ENCODE results near the gene LTBP4.

DNA sequence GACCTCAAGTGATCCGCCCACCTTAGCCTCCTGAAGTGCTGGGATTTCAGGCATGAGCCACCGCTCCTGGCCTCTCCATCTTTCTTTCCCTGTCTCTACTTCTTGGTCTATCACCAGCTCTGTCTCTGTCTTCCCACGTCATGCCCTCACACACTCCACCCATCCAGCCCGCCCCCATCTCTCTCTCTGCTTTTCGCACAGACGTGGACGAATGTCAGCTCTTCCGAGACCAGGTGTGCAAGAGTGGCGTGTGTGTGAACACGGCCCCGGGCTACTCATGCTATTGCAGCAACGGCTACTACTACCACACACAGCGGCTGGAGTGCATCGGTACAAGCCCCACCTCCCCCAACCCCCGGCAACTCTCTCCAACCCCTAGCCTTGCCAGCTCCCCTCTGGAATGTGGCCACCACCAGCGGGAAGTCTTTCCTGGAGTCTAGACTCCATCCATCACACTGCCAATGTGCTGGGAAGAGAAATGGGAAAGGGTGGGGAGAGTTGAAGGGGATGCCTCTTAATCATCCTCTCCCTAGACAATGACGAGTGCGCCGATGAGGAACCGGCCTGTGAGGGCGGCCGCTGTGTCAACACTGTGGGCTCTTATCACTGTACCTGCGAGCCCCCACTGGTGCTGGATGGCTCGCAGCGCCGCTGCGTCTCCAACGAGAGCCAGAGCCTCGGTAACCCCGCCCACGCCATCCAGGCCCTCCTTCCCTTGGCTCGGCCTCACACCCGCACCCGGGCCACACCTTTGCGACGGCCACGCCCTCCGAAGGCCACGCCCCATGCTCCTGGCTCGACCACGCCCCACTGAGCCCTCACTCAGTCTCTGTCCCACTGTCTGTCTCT, 22.5 kb downstream of the LTBP4 start:
- TF ChIP-seq, protein P1, sequence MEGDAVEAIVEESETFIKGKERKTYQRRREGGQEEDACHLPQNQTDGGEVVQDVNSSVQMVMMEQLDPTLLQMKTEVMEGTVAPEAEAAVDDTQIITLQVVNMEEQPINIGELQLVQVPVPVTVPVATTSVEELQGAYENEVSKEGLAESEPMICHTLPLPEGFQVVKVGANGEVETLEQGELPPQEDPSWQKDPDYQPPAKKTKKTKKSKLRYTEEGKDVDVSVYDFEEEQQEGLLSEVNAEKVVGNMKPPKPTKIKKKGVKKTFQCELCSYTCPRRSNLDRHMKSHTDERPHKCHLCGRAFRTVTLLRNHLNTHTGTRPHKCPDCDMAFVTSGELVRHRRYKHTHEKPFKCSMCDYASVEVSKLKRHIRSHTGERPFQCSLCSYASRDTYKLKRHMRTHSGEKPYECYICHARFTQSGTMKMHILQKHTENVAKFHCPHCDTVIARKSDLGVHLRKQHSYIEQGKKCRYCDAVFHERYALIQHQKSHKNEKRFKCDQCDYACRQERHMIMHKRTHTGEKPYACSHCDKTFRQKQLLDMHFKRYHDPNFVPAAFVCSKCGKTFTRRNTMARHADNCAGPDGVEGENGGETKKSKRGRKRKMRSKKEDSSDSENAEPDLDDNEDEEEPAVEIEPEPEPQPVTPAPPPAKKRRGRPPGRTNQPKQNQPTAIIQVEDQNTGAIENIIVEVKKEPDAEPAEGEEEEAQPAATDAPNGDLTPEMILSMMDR (IDR thresholded peaks at IDR 0.05; ENCODE audit: insufficient read depth, low read length), result no peak
- TF ChIP-seq, protein P2, sequence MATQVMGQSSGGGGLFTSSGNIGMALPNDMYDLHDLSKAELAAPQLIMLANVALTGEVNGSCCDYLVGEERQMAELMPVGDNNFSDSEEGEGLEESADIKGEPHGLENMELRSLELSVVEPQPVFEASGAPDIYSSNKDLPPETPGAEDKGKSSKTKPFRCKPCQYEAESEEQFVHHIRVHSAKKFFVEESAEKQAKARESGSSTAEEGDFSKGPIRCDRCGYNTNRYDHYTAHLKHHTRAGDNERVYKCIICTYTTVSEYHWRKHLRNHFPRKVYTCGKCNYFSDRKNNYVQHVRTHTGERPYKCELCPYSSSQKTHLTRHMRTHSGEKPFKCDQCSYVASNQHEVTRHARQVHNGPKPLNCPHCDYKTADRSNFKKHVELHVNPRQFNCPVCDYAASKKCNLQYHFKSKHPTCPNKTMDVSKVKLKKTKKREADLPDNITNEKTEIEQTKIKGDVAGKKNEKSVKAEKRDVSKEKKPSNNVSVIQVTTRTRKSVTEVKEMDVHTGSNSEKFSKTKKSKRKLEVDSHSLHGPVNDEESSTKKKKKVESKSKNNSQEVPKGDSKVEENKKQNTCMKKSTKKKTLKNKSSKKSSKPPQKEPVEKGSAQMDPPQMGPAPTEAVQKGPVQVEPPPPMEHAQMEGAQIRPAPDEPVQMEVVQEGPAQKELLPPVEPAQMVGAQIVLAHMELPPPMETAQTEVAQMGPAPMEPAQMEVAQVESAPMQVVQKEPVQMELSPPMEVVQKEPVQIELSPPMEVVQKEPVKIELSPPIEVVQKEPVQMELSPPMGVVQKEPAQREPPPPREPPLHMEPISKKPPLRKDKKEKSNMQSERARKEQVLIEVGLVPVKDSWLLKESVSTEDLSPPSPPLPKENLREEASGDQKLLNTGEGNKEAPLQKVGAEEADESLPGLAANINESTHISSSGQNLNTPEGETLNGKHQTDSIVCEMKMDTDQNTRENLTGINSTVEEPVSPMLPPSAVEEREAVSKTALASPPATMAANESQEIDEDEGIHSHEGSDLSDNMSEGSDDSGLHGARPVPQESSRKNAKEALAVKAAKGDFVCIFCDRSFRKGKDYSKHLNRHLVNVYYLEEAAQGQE (IDR thresholded peaks at IDR 0.05; ENCODE audit: insufficient replicate concordance, low read depth), result no peak
- no peak for TF ChIP-seq POLR2AphosphoS5 (IDR thresholded peaks at IDR 0.05; ENCODE audit: low read depth)
- TF ChIP-seq GABPA (IDR thresholded peaks at IDR 0.05; ENCODE audit: low read depth), result no peak

Data from HL-60 (cell line).